Measurements from ENCODE around the gene SAV1. TPM values are rescaled to one million over a fixed set of nuclear protein-coding genes. Genes with fewer than 3 reads are reported as not detected.
A peak's percentile ranks its signal among the peaks of the same experiment; 100 is the strongest.

The SAV1 gene
- total and polyA plus RNA-seq, 10 of the 15 experiments (the other 5 are each of a cell fraction or from before 2014, with no cell fraction given): 10.1 to 29.1 (median 20.4) TPM

- H3K36me3 ChIP-seq (ENCODE audit: control insufficient read depth in 2 of 2, insufficient read depth in 2 of 2, low read length in 1 of 2): no peaks in the 10 kb centered on the region
- CTCF ChIA-PET: interaction anchor here (1.0 to 5.0 kb wide), 8 partner anchors 11 to 252 kb away, joined by 3 to 31 read pairs (median 12); no protein-coding TSS in a partner anchor
- no peak overlapping the region for H3K4me3 ChIP-seq
- in situ Hi-C loops (cut with MboI): loop anchor here (25.0 kb wide), 1 partner anchor 255 kb away; the partner anchor contains the start of gene ABHD12B
- 89% methylated on average over 1 of the region's 1 CpG for WGBS (ENCODE audit: insufficient coverage, insufficient replicate concordance, low lambda C conversion rate, missing lambda C conversion rate)
- no peak for TF ChIP-seq NFIC (IDR thresholded peaks at IDR 0.05; ENCODE audit: low read depth, low read length)
- TF ChIP-seq ZZZ3 (IDR thresholded peaks at IDR 0.05; ENCODE audit: control insufficient read depth, insufficient read length, low read depth): no peak
- TF ChIP-seq SUPT20H (IDR thresholded peaks at IDR 0.05; ENCODE audit: borderline replicate concordance, control insufficient read depth, low read depth, low read length): no peak
- no peak for TF ChIP-seq POU2F2 (IDR thresholded peaks at IDR 0.05; ENCODE audit: borderline replicate concordance, low read depth, low read length)
- FAIRE-seq: no peak
- no peak overlapping the region for H3K27ac ChIP-seq (ENCODE audit: control insufficient read depth, insufficient read depth)
- H3K79me2 ChIP-seq (ENCODE audit: control insufficient read depth, insufficient read depth, low read length): no peaks in the 10 kb centered on the region
- H3K4me2 ChIP-seq (ENCODE audit: control insufficient read depth, insufficient read depth): no peak overlapping the region
- no peak for DNase-seq (ENCODE audit: low read depth, low spot score)
- RAD21 ChIA-PET (ENCODE audit: unreplicated experiment): interaction anchor here (1.2 to 2.1 kb wide), 3 partner anchors 107 to 252 kb away, joined by 5 to 13 read pairs (median 5); no protein-coding TSS in a partner anchor
- H4K20me1 ChIP-seq (ENCODE audit: control insufficient read depth, insufficient read depth): no peaks in the 10 kb centered on the region
- no TSS peak for BruUV-seq (replicated peaks)
- ATAC-seq: no peak
- no peak overlapping the region for H3K9ac ChIP-seq (ENCODE audit: control insufficient read depth, insufficient read depth, low read length)
- H3K9me3 ChIP-seq (replicated peaks; ENCODE audit: control insufficient read depth, insufficient read depth, low read length): no peaks in the 10 kb centered on the region
- no peak overlapping the region for H2AFZ ChIP-seq (ENCODE audit: control insufficient read depth, low read depth, low read length)
- H3K4me1 ChIP-seq (ENCODE audit: control insufficient read depth, insufficient read depth, low read length): no peaks in the 10 kb centered on the region
- POLR2A ChIA-PET: no interaction called here
- no peaks in the 10 kb centered on the region; a peak in 1 of 4 replicates for H3K27me3 ChIP-seq (replicated peaks in 1 of 2; ENCODE audit: control insufficient read depth in 2 of 2, insufficient read depth in 2 of 2, low read length in 1 of 2)
- SMC1A ChIA-PET (ENCODE audit: uncharacterized antibody, unreplicated experiment): interaction anchor here (0.7 to 1.9 kb wide), 8 partner anchors 8 to 253 kb away, joined by 3 to 11 read pairs (median 4); no protein-coding TSS in a partner anchor
- intact Hi-C loops (cut with micrococcal nuclease; ENCODE audit: unreplicated experiment): no loop called here
Observed at GRCh38 chr14:50607761-50608160, 60.3 kb downstream of the SAV1 start.

- Histone ChIP-seq H3K27ac (ENCODE audit: control insufficient read depth, insufficient read depth) (no peak overlapping the region), H2AFZ (ENCODE audit: control insufficient read depth, low read depth, low read length) (no peak overlapping the region), H3K4me3 (no peak overlapping the region), H3K27me3 (replicated peaks in 1 of 2; ENCODE audit: control insufficient read depth in 2 of 2, insufficient read depth in 2 of 2, low read length in 1 of 2) (no peaks in the 10 kb centered on the region; a peak in 1 of 4 replicates), H3K36me3 (ENCODE audit: control insufficient read depth in 2 of 2, insufficient read depth in 2 of 2, low read length in 1 of 2) (no peaks in the 10 kb centered on the region), H3K4me1 (ENCODE audit: control insufficient read depth, insufficient read depth, low read length) (no peaks in the 10 kb centered on the region), H3K4me2 (ENCODE audit: control insufficient read depth, insufficient read depth) (no peak overlapping the region), H4K20me1 (ENCODE audit: control insufficient read depth, insufficient read depth) (no peaks in the 10 kb centered on the region), H3K9ac (ENCODE audit: control insufficient read depth, insufficient read depth, low read length) (no peak overlapping the region), H3K79me2 (ENCODE audit: control insufficient read depth, insufficient read depth, low read length) (no peaks in the 10 kb centered on the region), H3K9me3 (replicated peaks; ENCODE audit: control insufficient read depth, insufficient read depth, low read length) (no peaks in the 10 kb centered on the region)
- RAD21 ChIA-PET (ENCODE audit: unreplicated experiment): interaction anchor here (1.2 to 2.1 kb wide), 3 partner anchors 108 to 253 kb away, joined by 5 to 13 read pairs (median 5); no protein-coding TSS in a partner anchor
- DNase-seq (ENCODE audit: low read depth, low spot score) (no peak), FAIRE-seq (no peak), ATAC-seq (peak; percentile 61)
- in situ Hi-C loops (cut with MboI): loop anchor here (25.0 kb wide), 1 partner anchor 255 kb away; the partner anchor contains the start of gene ABHD12B
- TF ChIP-seq IKZF2 (IDR thresholded peaks at IDR 0.05) (peak in 1 of 2 experiments; percentile 27; a peak in 1 of 4 replicates), RUNX3 (IDR thresholded peaks at IDR 0.05; ENCODE audit: low read length) (peak; percentile 78), IKZF1 (conservative IDR thresholded peaks at IDR 0.05) (peak; percentile 45; the same call in 1 of the 2 replicates), SMAD5 (IDR thresholded peaks at IDR 0.05; ENCODE audit: low read depth) (no peak)
- SMC1A ChIA-PET (ENCODE audit: uncharacterized antibody, unreplicated experiment): interaction anchor here (0.5 to 1.9 kb wide), 8 partner anchors 9 to 316 kb away, joined by 3 to 11 read pairs (median 4); no protein-coding TSS in a partner anchor
- POLR2A ChIA-PET: no interaction called here
- intact Hi-C loops (cut with micrococcal nuclease; ENCODE audit: unreplicated experiment): no loop called here
- CTCF ChIA-PET: interaction anchor here (1.0 to 5.0 kb wide), 8 partner anchors 12 to 253 kb away, joined by 3 to 31 read pairs (median 12); no protein-coding TSS in a partner anchor
- 28% methylated on average over 3 of the region's 3 CpGs for WGBS (ENCODE audit: insufficient coverage, insufficient replicate concordance, low lambda C conversion rate, missing lambda C conversion rate)
- no TSS peak for BruUV-seq (replicated peaks)
Observed at GRCh38 chr14:50607181-50607580, 60.9 kb downstream of the SAV1 start.

All from GM12878 (cell line).